Measurements from ENCODE around the gene UBB.
A peak's percentile ranks its signal among the peaks of the same experiment; 100 is the strongest.
"Not testable (repeated sequence)": the region's sequence is repeated elsewhere in the genome, so short reads cannot be mapped to it uniquely, and the experiment has no call there.

Gene UBB

DNA sequence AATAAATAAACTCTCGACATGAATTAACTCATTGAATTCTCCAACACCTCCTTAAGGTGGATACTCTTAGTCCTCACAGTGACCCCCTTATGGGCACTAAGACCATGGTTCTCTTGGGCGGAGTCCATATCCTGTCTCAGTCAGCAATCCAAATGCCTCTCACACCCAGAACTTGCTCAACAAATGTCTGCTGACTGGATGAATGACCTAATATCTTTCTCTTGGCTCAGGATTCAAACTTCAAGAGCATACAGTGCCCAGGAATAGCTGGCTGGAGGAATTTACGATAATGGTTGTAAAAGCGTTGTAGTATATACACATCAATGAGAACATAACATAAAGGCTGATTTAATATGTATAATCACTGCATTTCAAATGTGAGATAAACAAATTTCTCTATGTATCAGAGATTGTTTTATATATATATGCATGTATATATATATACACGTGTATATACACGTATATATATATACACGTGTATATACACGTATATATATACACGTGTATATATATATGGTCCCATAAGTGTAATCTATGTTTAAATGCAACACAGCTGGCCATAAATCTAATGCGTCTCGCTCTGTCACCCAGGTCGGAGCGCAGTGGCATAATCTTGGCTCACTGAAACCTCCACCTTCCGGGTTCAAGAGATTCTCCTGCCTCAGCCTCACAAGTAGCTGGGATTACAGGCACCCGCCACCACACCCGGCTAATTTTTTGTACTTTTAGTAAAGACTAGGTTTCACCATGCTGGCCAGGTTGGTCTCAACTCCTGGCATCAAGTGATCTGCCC, 6.5 kb upstream of the UBB start:
- DNase-seq = no peak

DNA sequence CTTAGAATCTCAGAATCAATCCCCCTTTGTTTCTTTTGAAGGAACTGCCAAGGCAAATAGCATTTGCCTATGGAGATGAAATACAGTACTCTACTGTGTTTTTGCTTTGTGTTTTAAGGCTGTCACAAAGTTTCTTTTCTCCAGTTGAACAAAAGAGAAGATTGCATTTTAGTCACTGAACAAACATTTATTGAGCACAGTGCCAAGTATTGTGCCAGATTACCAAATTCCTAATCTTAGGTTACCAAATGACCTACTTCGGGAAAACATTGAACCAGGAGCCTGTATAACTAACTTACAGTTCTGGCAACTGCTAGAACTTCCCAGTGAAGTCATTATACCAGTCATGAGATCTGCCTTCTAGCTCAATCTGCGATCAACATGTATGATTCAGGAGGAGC, 3.0 kb upstream of the UBB start:
- DNase-seq = peak in 12 of 56 donors; percentile 3 to 58 (median 23)

DNA sequence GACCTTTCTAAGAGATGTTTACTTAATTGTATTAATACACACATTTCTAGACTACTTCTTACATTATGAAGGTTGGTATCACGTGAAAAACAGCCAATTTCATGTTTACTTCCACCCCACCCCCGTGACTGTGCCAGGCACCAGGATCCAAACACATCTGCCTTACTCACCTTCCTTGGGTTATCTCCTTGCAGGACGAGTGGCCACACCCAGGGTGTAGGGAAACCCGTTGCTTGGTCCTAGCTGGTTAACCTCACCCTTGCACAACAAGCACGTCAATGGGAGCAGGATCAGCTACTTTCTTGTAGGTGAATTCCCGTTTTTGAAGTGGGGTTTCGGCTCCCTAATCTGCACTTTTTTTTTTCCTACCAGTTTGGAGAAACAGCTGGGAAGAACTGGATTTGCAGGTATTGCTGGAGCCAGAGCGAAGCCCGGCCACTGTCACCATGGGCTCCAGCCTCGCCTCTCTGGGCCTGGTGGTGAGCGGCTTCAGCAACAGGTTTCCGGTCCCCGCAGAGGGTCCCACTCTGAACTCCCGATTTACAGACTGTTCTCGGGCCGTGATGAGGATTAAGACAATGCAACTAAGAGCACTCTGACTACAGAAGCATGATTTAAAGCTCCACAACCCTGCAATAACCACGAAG, 2.1 kb upstream of the UBB start:
- DNase-seq = peak in 4 of 56 donors; percentile 8 to 21 (median 18)

DNA sequence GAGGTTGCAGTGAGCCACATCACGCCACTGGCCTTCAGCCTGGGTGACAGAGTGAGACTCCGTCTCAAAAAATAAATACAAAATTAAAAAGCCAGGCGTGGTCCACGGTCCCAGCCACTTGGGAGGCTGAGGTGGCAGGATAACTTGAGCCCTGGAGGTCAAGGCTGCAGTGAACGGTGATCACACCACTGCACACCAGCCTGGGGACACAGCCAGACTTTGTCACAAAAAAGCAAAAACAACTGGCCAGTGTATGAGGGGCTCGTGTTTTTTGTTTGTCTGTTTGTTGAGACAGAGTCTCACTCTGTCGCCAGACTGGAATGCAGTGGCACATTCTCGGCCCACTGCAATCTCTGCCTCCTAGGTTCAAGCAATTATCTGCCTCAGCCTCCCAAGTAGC, 1.2 kb upstream of the UBB start:
- no peak for DNase-seq

DNA sequence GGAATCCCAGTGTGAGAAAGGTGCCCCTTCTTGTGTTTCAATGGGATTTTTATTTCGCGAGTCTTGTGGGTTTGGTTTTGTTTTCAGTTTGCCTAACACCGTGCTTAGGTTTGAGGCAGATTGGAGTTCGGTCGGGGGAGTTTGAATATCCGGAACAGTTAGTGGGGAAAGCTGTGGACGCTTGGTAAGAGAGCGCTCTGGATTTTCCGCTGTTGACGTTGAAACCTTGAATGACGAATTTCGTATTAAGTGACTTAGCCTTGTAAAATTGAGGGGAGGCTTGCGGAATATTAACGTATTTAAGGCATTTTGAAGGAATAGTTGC, 567 bp downstream of the UBB start:
- no peak for DNase-seq

DNA sequence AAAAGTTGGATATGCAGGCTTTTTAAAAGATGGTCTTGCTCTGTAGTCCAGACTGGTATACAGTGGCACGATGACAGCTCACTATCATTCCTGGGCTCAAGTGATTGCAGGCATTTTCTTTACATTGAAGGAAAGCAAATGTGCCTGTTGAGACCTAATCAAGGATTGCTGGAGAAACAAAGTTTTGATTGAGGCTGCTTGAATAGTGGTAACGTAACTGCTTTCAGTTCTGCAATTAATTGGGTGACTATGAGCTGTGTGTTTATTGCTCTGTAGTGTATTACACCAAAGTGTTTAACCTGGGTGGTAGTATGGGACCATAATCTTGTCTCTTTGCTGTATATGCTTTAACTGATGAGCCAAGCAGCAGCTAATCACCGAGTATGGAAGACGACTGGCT, 2.3 kb downstream of the UBB start:
- no peak for DNase-seq

DNA sequence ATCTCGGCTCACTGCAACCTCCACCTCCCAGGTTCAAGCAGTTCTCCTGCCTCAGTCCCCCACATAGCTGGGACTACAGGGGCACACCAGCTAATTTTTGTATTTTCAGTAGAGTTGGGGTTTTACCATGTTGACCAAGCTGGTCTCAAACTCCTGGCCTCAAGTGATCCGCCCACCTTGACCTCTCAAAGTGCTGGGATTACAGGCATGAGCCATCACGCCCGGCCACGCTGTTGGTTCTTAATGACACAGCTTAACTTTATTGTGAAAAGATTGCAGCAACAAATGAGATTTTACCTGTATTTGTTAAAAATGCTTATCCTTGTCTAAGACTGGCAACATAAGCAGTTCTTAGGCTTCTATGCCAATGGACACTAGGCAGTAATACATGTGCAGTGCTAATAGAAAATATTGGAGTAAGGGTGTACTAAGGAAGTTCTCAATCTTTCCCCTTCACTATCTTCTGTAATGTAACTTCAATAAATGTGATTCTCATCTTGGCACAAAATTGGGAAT, 2.9 kb downstream of the UBB start:
- no peak for DNase-seq

DNA sequence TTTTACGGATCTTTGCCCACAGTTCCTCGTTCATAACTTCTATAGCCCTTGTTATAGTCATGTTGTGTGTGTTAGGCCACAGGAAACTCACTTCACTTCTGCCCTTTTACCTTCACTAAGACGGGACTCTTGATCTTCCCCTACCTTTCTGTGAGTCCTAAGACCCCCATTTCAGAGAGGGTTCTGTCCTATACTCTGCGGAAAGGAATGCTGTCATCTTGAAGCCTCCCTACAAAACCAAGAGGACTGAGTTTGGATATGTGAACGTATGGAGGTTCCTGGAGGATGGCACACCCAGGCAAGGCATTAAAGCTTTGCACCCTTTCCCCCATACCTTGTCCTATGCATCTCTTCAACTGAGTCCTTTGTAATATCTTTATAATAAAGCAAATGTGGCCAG, 3.7 kb downstream of the UBB start:
- DNase-seq = no peak

DNA sequence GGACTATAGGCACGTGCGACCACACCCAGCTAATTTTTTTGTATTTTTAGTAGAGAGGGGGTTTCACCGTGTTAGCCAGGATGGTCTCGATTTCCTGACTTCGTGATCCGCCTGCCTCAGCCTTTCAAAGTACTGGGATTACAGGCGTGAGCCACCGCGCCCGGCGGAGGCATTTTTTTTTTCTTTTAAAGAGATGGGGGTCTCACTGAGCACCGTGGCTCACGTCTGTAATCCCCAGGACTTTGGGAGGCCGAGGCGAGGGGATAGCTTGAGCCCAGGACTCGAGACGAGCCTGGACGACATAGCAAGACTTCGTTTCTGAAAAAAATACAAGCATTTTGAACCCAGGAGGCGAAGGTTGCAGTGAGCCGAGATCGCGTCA, 5.2 kb downstream of the UBB start:
- not testable (repeated sequence) for DNase-seq

DNA sequence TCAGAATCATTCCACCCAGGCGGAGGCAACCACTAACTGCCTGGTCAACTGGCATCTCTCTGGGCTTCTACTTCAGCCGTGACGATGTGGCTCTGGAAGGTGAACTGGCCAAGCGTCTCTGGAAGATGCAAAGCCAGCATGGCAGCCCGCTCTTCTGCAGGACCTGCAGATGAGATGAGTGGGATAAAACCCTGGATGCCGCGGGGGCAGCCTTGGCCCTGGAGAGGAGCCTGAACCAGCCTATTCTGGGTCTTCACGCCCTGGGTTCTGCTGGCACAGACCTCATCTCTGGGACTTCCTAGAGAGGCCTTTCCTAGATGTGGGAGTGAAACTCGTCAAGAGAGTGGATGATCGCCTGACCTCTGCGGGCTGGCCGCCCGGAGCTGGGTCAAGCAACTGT, 10.6 kb downstream of the UBB start:
- no peak for DNase-seq

DNA sequence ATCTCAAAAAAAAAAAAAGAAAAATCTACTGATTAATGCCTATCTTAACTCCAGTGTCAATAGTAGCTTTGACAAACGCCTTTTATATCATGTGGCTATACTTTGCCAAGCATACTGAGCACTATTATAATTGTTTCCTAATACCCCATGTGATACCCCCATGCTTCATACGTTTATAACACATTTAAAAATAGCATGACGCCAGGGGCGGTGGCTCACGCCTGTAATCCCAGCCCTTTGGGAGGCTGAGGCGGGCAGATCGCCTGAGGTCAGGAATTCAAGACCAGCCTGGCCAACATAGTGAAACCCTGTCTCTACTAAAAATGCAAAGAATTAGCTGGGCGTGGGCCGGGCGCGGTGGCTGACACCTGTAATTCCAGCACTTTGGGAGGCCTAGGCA, 11.6 kb downstream of the UBB start:
- DNase-seq = not testable (repeated sequence)

DNA sequence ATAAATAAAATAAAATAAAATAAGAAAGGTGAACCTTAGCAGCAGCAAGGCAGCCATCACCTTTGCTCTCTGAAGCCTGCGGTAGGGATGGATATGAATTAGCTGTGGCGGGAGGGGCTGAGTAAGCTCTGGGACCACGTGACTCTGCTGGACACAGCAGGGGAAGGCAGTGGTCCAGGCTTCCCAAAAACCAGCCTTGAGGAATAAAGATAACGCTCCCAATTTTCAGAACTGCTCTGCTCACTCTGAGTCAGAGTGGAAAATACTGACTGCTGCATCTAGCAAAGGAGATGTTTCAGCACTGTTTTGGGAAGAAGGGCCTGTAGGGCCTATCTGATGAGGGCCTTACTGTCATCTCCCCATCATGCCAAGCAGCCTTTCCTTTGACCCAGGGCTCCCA, 15.0 kb downstream of the UBB start:
- not testable (repeated sequence) for DNase-seq

DNA sequence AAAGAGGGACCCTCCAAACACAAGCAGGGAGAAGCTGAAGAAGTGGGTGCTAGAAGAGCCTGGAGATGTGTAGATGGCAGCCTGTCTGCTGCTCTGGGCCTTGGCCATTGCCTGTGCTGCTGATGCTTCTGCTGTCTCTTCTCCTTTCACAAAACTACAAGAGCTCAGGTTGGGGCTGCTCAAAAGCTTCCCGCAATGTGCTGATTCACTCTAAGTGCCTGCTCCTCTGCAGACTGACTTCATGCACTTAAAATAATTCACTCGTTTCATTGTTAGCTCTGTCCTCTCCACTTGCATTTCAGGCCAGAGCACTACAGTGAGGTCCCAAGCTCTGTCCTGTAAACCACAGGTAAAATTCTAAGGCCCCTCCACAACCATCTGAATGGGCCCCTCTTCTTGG, 15.8 kb downstream of the UBB start:
- DNase-seq = peak in 2 of 56 donors; percentile 13 to 24

DNA sequence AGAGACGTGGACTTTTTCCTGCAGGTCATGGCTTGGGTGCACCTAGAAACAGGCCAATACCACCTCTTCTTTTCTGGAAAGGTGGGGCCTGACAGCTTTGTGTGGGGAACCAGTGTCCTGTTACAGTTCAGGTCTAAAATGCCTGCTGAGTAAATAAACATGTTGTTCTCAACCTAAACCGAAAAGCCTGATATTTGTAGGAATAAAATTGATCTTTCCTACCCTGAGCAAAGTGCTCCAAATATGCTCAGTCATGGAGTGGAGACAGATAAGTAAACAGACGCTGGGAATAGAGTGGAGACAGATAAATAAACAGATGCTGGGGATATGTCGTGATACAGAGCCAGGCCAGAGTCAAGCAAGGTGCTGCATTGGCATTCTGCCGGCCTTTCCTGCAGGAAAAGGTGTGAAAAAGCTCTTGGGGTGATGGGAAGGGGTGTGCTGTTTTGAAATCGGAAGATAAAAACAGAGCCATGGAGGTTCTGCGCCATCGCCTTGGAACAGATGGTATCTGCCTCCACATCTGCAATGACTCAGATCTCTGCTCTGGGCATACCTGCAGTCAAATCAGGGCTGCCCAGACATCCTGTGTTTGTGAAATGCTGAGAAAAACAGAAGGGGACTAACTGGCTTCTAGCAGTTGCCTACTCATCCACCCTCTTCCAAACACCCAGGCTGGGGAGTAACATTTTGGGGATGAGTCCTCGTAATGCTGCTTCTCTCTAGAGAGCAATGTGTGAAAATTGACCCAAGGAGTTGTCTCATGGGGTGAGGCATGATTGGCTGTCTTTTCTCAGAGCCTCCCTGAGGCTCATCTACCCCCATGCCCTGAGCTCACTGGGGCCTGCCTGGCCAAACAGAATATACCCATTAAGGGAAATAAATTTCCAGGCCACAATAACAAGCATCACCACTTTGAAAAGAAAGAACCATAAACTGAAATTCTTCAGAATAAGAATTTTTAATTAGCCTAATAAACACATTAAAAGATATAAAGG, 17.7 kb downstream of the UBB start:
- peak in 4 of 56 donors; percentile 16 to 52 (median 20) for DNase-seq

DNA sequence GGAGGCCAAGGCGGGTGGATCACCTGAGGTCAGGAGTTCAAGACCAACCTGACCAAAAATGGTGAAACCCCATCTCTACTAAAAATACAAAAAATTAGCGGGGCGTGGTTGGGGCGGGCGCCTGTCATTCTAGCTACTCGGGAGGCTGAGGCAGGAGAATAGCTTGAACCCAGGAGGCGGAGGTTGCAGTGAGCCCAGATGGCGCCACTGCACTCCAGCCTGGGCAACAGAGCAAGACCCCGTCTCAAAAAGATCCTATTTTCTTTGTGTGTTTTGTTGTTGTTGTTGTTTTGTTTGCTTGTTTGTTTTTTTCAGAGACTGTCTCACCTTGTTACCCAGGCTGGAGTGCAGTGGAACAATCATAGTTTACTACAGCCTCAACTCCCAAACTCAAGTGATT, 23.0 kb downstream of the UBB start:
- not testable (repeated sequence) for DNase-seq

DNA sequence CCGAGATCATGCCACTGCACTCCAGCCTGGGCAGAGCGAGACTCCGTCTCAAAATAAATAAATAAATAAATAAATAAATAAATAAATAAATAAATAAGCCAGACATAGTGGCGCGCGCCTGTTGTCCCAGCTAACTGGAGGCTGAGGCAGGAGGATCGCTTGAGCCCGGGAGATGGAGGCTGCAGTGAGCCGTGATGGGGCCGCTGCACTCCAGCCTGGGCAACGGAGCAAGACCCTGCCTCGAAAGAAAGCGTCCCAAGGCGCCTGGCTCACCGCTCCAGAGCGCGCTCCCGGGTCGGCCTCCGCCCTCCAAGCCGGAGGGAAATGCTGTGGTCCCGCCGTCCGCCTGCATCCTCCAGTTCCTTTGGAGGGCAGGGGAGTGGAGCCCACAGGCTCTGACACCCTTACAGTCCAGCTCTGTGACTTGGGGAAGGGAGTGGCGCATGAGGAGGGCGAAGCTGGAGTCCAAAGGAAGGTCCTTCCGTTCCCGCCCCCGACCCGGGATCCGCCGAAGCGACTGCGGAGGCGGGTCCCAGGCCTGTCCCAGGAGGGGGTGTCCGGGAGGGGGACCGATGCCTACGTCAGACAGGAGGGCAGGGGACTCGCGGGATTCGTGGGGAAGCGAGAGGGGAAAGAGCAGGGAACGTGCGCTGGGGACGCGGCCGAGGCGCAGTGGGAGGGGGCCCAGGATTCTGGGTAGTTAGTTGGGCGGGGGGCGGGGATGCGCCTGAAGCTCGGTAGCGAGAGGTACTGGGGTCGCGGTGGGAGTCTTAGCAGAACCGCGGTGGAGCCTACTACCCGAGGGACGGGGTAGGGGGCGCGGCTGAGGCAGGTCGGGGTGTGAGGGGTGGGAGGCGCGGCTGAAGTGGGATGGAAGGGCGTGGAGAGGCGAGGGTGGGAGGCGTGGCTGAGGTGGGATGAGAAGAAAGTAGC, 26.1 kb downstream of the UBB start:
- DNase-seq = peak in 5 of 56 donors; percentile 33 to 70 (median 38)

DNA sequence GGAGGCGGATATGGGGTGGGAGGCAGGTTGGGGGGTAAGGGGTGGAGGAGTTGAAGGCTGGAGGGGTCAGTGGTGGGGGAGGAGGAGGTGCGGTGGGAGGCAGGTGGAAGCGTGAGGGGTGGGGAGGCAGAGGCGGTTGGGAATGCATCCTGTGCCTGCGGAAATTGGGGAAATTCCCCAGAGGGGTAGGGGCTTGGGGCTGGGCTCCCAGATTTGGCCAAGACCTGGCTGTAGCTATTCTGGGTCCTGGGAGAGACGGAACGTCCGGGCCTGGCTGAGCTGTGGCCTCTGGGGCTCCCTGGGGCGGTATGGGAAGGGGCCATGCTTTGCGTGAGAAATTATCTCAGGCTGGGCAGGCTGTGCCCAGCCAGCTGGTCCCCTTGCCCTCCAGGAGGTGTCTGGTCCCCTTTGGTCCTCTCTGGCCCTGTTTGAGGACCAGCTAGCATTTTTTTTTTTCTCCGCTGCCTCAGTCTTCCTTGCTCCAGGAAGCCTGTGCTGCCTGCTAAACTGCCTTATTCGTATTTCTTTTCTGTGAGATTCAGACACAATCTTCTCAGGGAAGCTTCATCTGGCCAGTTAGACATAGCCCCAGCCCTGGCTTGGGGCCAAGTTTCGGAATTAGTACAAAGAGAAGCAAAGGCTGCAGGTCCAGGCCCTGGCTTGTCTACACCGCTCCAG, 27.2 kb downstream of the UBB start:
- peak in 32 of 56 donors; percentile 11 to 70 (median 32) for DNase-seq

DNA sequence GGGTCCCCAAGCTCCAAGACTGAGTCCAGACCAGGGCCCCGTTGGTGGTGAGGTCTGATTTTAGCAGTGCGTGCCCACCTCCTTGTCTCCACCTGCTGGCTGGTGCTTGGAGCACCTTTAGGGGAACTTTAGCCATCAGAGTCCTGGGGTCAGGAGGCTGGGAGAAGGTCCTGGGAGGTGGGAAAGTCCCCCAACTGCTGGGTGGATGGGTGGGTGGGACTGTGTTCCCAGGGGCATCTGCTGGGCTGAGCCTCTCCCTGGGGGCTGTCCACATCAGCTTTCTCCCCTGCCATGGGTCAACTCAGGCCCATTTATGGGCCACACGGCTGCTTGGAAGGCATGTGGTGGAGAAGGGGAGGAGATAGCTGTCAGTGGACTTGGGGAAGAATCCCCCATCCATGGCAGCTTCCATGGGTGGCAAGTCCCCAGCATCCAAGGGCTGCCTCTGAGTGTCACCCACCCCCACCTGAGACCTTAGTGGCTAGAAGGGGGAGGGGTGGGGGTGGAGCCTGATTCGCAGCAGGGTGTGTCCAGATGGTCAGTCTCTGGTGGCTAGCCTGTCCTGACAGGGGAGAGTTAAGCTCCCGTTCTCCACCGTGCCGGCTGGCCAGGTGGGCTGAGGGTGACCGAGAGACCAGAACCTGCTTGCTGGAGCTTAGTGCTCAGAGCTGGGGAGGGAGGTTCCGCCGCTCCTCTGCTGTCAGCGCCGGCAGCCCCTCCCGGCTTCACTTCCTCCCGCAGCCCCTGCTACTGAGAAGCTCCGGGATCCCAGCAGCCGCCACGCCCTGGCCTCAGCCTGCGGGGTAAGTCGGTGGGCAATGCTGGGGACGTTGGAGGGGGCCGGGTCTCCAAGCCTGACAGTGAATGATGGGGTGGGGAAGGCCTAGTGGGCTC, 34.4 kb downstream of the UBB start, which contains the start of gene TRPV2:
TRPV2 (plus strand) TSS at position 541 of the 894 bp plus-strand sequence. CDS start 2,098 bp downstream, outside the sequence.
- DNase-seq = no peak

DNA sequence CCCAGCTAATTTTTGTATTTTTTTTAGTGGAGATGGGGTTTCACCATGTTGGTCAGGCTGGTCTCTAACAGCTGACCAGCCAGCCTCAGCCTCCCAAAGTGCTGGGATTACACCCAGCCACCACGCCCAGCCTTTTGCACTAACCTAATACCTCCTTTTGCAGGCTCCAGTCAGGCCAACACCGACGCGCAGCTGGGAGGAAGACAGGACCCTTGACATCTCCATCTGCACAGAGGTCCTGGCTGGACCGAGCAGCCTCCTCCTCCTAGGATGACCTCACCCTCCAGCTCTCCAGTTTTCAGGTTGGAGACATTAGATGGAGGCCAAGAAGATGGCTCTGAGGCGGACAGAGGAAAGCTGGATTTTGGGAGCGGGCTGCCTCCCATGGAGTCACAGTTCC, 36.5 kb downstream of the UBB start:
- no peak for DNase-seq

All from amygdala (tissue), 56 donors.